Nephron (organoid): ENCODE data around the gene PTPRT.

Experiments used
- H3K27ac Mint-ChIP-seq, 3 experiments: 2 replicates each; pipeline ENCODE4 v1.8.0; 2020; ENCODE audit warnings: mixed read lengths in 3 of 3, mild to moderate bottlenecking in 2 of 3, moderate library complexity in 1 of 3
- H3K27me3 Mint-ChIP-seq: 2 replicates; pipeline ENCODE4 v1.8.0; 2021; ENCODE audit warnings: low read depth, mild to moderate bottlenecking, moderate library complexity, mixed read lengths
- H3K36me3 Mint-ChIP-seq: 2 replicates; pipeline ENCODE4 v1.8.0; 2020; ENCODE audit warnings: low read depth, mixed read lengths
- H3K4me1 Mint-ChIP-seq: 2 replicates; pipeline ENCODE4 v1.8.0; 2020; ENCODE audit warnings: mixed read lengths
- H3K4me3 Mint-ChIP-seq, 3 experiments: 2 replicates each; pipeline ENCODE4 v1.8.0; 2020; ENCODE audit warnings: mild to moderate bottlenecking in 3 of 3, mixed read lengths in 3 of 3, moderate library complexity in 2 of 3
- H3K9me3 Mint-ChIP-seq: 2 replicates; pipeline ENCODE4 v1.8.0; 2020; ENCODE audit warnings: mixed read lengths
- TF ChIP-seq, protein P1 (sequence below), 3 experiments: fragments of 200-600 bp; sonication (generic); IDR thresholded peaks; one replicate each; pipeline ENCODE4 v1.5.0; 2021; ENCODE audit warnings: antibody characterized with exemption in 3 of 3; ENCODE audit not compliant: unreplicated experiment in 3 of 3

The PTPRT gene

DNA sequence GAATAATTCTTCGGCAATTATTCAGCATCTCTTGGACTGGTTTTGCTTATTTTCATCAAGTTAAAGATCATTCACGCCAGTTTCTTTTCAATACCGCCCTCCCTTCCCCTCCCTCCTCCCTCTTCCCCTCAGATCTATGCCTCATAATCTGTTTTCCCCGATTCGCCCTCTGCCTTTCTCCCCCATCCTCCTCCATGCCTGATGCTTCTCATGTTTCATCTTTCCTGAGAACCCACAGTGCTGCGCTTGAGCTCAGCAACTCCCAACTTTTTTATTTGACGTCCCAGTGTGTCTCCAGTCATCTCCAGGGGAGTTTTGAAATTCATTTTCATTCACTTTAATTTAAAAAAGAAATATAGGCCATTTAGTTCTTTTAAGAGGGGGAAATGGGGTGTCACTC is 142.7 kb downstream of the PTPRT start:
- Mint-ChIP-seq H3K27ac (no peak overlapping the region), H3K9me3 (no peaks in the 10 kb centered on the region), H3K4me3 (no peak overlapping the region), H3K36me3 (no peaks in the 10 kb centered on the region), H3K27me3 (peaks cover 43% of the 10 kb centered on the region), H3K4me1 (peaks cover 8% of the 10 kb centered on the region)
- TF ChIP-seq, protein P1, sequence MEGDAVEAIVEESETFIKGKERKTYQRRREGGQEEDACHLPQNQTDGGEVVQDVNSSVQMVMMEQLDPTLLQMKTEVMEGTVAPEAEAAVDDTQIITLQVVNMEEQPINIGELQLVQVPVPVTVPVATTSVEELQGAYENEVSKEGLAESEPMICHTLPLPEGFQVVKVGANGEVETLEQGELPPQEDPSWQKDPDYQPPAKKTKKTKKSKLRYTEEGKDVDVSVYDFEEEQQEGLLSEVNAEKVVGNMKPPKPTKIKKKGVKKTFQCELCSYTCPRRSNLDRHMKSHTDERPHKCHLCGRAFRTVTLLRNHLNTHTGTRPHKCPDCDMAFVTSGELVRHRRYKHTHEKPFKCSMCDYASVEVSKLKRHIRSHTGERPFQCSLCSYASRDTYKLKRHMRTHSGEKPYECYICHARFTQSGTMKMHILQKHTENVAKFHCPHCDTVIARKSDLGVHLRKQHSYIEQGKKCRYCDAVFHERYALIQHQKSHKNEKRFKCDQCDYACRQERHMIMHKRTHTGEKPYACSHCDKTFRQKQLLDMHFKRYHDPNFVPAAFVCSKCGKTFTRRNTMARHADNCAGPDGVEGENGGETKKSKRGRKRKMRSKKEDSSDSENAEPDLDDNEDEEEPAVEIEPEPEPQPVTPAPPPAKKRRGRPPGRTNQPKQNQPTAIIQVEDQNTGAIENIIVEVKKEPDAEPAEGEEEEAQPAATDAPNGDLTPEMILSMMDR (IDR thresholded peaks at IDR 0.05; ENCODE audit: unreplicated experiment in 3 of 3), result no peak

DNA sequence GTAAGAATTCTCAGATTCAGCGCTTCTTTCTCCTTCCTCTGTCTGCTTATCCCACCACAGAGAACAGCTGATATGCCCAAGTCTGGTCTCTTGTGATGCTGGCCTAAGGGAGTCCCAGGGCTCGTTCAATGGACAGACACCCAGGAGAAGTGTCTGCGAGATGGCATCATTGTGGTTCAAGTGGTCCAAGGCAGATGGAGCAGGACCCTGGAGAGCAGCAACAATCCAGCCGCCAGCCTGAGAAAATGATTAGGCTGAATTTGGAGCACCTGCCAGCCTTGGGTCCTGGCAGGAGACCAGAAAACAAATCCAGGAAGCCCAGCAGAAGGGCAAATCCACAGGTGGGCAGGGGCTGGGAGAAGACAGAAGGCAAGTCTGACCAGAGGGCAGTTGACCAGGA is 145.8 kb downstream of the PTPRT start:
- H3K9me3 Mint-ChIP-seq, result no peaks in the 10 kb centered on the region
- peaks cover 49% of the 10 kb centered on the region for H3K27me3 Mint-ChIP-seq
- TF ChIP-seq, protein P1 (IDR thresholded peaks at IDR 0.05; ENCODE audit: unreplicated experiment in 3 of 3), result no peak
- H3K4me3 Mint-ChIP-seq, result no peak overlapping the region
- H3K27ac Mint-ChIP-seq, result no peak overlapping the region
- no peaks in the 10 kb centered on the region for H3K36me3 Mint-ChIP-seq
- peaks cover 8% of the 10 kb centered on the region for H3K4me1 Mint-ChIP-seq

DNA sequence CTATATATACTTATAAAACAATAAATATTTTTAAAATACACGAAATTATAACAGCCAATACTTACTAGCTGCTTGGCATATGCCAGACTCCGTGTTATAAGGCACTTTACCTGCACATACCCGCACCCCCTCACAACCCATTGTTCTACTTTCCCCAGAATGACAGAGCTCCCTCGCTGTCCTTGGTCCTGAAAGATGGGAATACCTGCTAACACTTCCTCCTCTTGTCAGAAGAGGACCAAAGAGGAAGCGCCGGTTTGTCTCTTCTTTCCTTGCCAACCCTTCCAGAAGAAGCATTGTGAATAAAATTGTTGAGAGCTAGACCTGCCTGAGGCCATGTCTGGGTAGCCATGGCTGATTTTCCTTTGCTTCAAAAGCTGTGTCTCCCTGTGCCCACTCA is 149.3 kb downstream of the PTPRT start:
- H3K4me3 Mint-ChIP-seq, result no peak overlapping the region
- TF ChIP-seq, protein P1 (IDR thresholded peaks at IDR 0.05; ENCODE audit: unreplicated experiment in 3 of 3), result no peak
- H3K27ac Mint-ChIP-seq, result no peak overlapping the region
- no peaks in the 10 kb centered on the region for H3K36me3 Mint-ChIP-seq
- no peaks in the 10 kb centered on the region for H3K4me1 Mint-ChIP-seq
- H3K9me3 Mint-ChIP-seq, result no peaks in the 10 kb centered on the region
- H3K27me3 Mint-ChIP-seq, result peaks cover 38% of the 10 kb centered on the region

DNA sequence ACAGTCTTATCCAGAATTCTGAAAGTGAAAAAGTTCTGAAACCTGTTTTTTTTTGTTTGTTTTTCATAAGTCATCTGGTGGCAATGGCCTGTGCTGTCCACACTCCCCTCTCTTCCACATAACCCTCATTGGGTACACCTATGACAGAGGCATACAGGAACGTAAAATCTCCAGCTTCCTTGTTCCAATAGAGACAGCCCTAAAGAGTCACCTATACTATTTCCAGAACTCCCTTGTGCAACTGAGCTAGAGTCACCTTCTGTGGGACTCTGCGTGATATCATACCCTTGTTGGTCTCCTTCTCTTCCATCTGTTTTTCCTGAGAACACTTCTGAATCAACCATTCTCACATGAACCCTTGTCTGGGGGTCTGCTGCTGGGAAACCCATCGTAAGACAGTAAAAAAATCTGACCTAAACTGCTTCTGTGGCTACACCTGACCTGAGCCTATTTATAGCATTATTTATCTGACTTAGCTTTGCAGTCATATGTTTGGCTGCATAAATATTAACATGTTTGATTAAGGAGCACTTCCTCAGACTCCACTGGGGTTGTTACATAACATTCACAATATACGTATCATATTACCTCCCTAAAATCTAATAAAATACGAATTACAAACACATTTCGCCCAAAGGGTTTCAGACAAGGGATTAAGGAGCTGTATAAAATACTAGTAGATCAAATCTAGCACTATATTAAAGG is 151.9 kb downstream of the PTPRT start:
- Mint-ChIP-seq H3K4me1 (no peaks in the 10 kb centered on the region), H3K4me3 (no peak overlapping the region), H3K27me3 (peaks cover 37% of the 10 kb centered on the region), H3K9me3 (no peaks in the 10 kb centered on the region), H3K36me3 (no peaks in the 10 kb centered on the region), H3K27ac (no peak overlapping the region)
- TF ChIP-seq, protein P1 (IDR thresholded peaks at IDR 0.05; ENCODE audit: unreplicated experiment in 3 of 3), result no peak

DNA sequence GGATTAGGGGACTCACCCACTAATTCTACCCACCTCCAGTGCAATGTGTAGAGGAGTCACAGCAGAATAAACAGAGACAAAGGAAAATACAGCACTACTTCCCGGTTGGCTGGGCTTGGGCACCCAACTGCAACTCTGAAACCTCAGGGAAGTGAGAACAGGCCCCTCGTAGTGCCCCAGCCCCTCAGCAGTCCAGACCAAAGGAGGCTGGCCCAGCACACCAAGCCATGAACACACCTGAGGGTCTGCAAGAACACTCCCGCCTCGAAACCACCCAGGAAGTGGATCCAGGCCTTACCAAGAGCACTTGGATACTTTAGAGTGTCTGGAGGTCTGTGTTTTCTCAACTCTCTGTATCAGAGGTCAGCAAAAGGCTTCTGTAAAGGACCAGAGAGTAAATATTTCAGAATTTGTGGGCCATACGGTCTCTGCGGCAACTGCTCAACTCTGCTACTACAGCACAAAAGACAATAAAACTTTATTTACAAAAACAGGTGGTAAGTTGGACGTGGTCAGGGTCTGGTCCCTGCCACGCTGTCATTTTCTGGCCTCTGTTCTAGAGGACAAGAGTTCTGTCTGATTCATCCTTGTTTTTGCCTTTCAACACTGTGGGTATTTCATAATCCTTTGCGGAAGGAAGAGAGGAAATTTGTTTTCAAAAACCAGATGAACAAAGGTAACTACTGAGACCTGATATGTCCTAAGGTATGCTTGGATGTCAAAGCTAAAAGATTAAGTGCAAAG is 154.6 kb downstream of the PTPRT start:
- Mint-ChIP-seq H3K27ac (no peak overlapping the region), H3K36me3 (no peaks in the 10 kb centered on the region), H3K4me3 (no peak overlapping the region), H3K9me3 (no peaks in the 10 kb centered on the region), H3K4me1 (no peaks in the 10 kb centered on the region), H3K27me3 (peaks cover 47% of the 10 kb centered on the region)
- TF ChIP-seq, protein P1 (IDR thresholded peaks at IDR 0.05; ENCODE audit: unreplicated experiment in 3 of 3), result no peak
